HepG2 (cell line): Measurements from ENCODE around the gene NHSL1. TPM values are rescaled to one million over a fixed set of nuclear protein-coding genes. Genes with fewer than 3 reads are reported as not detected.

ENCODE experiments used
- BATF2 ChIP-seq: sonication (generic); formaldehyde crosslinking; IDR thresholded peaks from 2 replicates; pipeline ENCODE4 v1.8.0; 2022; ENCODE audit warnings: mild to moderate bottlenecking, missing genetic modification reagents, moderate library complexity
- DPF2 ChIP-seq: sonication (generic); formaldehyde crosslinking; IDR thresholded peaks from 2 replicates; pipeline ENCODE4 v1.4.0; 2020; ENCODE audit warnings: mild to moderate bottlenecking, low read depth, missing genetic modification reagents, borderline replicate concordance
- GZF1 ChIP-seq: sonication (generic); formaldehyde crosslinking; IDR thresholded peaks from 2 replicates; pipeline ENCODE4 v1.5.1; 2020; ENCODE audit warnings: mild to moderate bottlenecking, missing genetic modification reagents
- KDM2A ChIP-seq: sonication (generic); formaldehyde crosslinking; IDR thresholded peaks from 2 replicates; pipeline ENCODE4 v1.4.0; 2020; ENCODE audit warnings: low read depth, missing genetic modification reagents, borderline replicate concordance
- KLF12 ChIP-seq: sonication (generic); formaldehyde crosslinking; IDR thresholded peaks from 2 replicates; pipeline ENCODE4 v1.4.0; 2020; ENCODE audit warnings: missing genetic modification reagents, borderline replicate concordance
- MIER3 ChIP-seq: IDR thresholded peaks from 2 replicates; pipeline ENCODE4 v1.6.1; 2016; ENCODE audit warnings: missing compliant biosample characterization, borderline replicate concordance
- PCBP2 ChIP-seq: fragments of 200-400 bp; formaldehyde crosslinking; optimal IDR thresholded peaks from 2 replicates; pipeline ENCODE3; 2018; ENCODE audit warnings: low read length, low read depth; ENCODE audit not compliant: poor library complexity, severe bottlenecking
- PRDM10 ChIP-seq: sonication (generic); formaldehyde crosslinking; IDR thresholded peaks from 2 replicates; pipeline ENCODE4 v1.4.0; 2020; ENCODE audit warnings: low read depth, missing genetic modification reagents
- SPEN ChIP-seq: sonication (generic); formaldehyde crosslinking; IDR thresholded peaks from 2 replicates; pipeline ENCODE4 v1.5.1; 2020; ENCODE audit warnings: low read depth, mild to moderate bottlenecking, missing genetic modification reagents
- SUZ12 ChIP-seq: fragments of 150-350 bp; IDR thresholded peaks from 2 replicates; pipeline ENCODE4 v1.6.1; 2014; ENCODE audit warnings: low read depth, low read length
- TRAFD1 ChIP-seq: sonication (generic); formaldehyde crosslinking; IDR thresholded peaks from 2 replicates; pipeline ENCODE4 v1.5.1; 2020; ENCODE audit warnings: missing genetic modification reagents, mild to moderate bottlenecking, borderline replicate concordance
- YEATS4 ChIP-seq: sonication (generic); formaldehyde crosslinking; IDR thresholded peaks from 2 replicates; pipeline ENCODE4 v1.4.0; 2020; ENCODE audit warnings: missing genetic modification reagents, borderline replicate concordance
- ZBTB7A ChIP-seq: sonication (generic); formaldehyde crosslinking; IDR thresholded peaks from 2 replicates; pipeline ENCODE4 v1.8.0; 2022; ENCODE audit warnings: mild to moderate bottlenecking, missing genetic modification reagents
- ZBTB7B ChIP-seq: sonication (generic); formaldehyde crosslinking; IDR thresholded peaks from 2 replicates; pipeline ENCODE4 v1.4.0; 2020; ENCODE audit warnings: missing genetic modification reagents
- ZGPAT ChIP-seq: IDR thresholded peaks from 2 replicates; pipeline ENCODE4 v1.6.1; 2016; ENCODE audit warnings: mild to moderate bottlenecking
- ZNF468 ChIP-seq: sonication (generic); formaldehyde crosslinking; IDR thresholded peaks from 2 replicates; pipeline ENCODE4 v1.8.0; 2022; ENCODE audit warnings: mild to moderate bottlenecking, moderate library complexity, missing genetic modification reagents
- polyA plus RNA-seq, 8 experiments: library from polyadenylated mRNA; depleted of rRNA in 3 of 8; stranded (reverse) in 7 of 8; unstranded in 1 of 8; fragments of >200 nt; fragmentation: Illumina TruSeq in 4 of 8; extraction: Trizol in 4 of 8; gene quantifications; 2 replicates each; pipeline versions ENCODE4 v1.2.1 to v1.2.3, GENCODE V29; 2011 to 2016; ENCODE audit warnings: low read depth in 4 of 8, missing spikeins in 1 of 8, mixed read lengths in 1 of 8; ENCODE audit not compliant: insufficient read depth in 1 of 8
- total RNA-seq, 5 experiments: library from RNA; depleted of rRNA; stranded (reverse); fragments of >200 nt; fragmentation: Illumina TruSeq; extraction: Trizol; gene quantifications; 2 replicates each; pipeline ENCODE4 v1.2.3, GENCODE V29; 2016; ENCODE audit warnings: low read depth in 1 of 5

The NHSL1 gene
- total and polyA plus RNA-seq, 2 of the 13 experiments (the other 11 are each of a cell fraction or from before 2014, with no cell fraction given): 24.9 to 53.6 TPM

- TF ChIP-seq ZGPAT (CRISPR knock-in tag) (no peak), MIER3 (CRISPR knock-in tag) (no peak), PRDM10 (no peak), PCBP2 (no peak), ZBTB7B (CRISPR knock-in tag) (no peak), YEATS4 (CRISPR knock-in tag) (no peak), KLF12 (CRISPR knock-in tag) (no peak; the same call in 1 of the 2 replicates), SUZ12 (no peak), GZF1 (CRISPR knock-in tag) (no peak), DPF2 (CRISPR knock-in tag) (no peak), KDM2A (CRISPR knock-in tag) (no peak; the same call in 1 of the 2 replicates), BATF2 (CRISPR knock-in tag) (no peak), SPEN (no peak), ZBTB7A (CRISPR knock-in tag) (no peak), ZNF468 (CRISPR knock-in tag) (no peak), TRAFD1 (CRISPR knock-in tag) (no peak)
Observed at GRCh38 chr6:138504764-138505689, 5.7 kb upstream of the NHSL1 start (continued).
